Adrenal gland (tissue), 5 donors: ENCODE measurements around the gene CDK14.

Experiments
- CTCF ChIP-seq, 6 experiments: fragments of 450-650 bp in 4 of 6; fragments of 200-600 bp in 2 of 6; sonication (generic) in 1 of 6; IDR thresholded peaks; 1 replicate in 5 of 6; 2 replicates in 1 of 6; pipeline versions ENCODE4 v1.5.1 to v1.8.0; 2016 to 2021; ENCODE audit warnings: antibody characterized with exemption in 6 of 6, mild to moderate bottlenecking in 2 of 6, moderate library complexity in 1 of 6
- POLR2A ChIP-seq, 2 donors: fragments of 450-650 bp; IDR thresholded peaks; one replicate each; pipeline ENCODE4 v1.6.1; 2017; ENCODE audit warnings: antibody characterized with exemption in 2 of 2, mild to moderate bottlenecking in 2 of 2, moderate library complexity in 1 of 2
- donor health status: DM: no; HTN: no; CAD: no.

GRCh38 chr7:91127959-91128358, 531.8 kb downstream of the CDK14 start:
- TF ChIP-seq CTCF (IDR thresholded peaks at IDR 0.05) (no peak), POLR2A (IDR thresholded peaks at IDR 0.05) (no peak)
